Measurements from ENCODE around the gene ITGB1BP2.
"Not testable (repeated sequence)": the region's sequence is repeated elsewhere in the genome, so short reads cannot be mapped to it uniquely, and the experiment has no call there.

The ITGB1BP2 gene

GRCh38 chrX:71302461-71303213 is 1.1 kb downstream of the ITGB1BP2 start:
- DNase-seq, result peak; percentile 25

GRCh38 chrX:71304561-71304960 is 3.0 kb downstream of the ITGB1BP2 start:
- no peak for DNase-seq

- DNase-seq, result no peak
These were observed 14.4 kb downstream of the ITGB1BP2 start for GRCh38 chrX:71315917-71316316.

GRCh38 chrX:71316959-71317358 is 15.4 kb downstream of the ITGB1BP2 start:
- not testable (repeated sequence) for DNase-seq

- no peak for DNase-seq
These were observed 18.6 kb downstream of the ITGB1BP2 start for GRCh38 chrX:71320126-71320525.

- no peak for DNase-seq
These were observed 20.2 kb downstream of the ITGB1BP2 start for GRCh38 chrX:71321731-71322130.

- not testable (repeated sequence) for DNase-seq
These were observed 22.9 kb downstream of the ITGB1BP2 start for GRCh38 chrX:71324452-71324851.

- DNase-seq, result no peak
These were observed 24.8 kb downstream of the ITGB1BP2 start for GRCh38 chrX:71326394-71326793.

- not testable (repeated sequence) for DNase-seq
These were observed 47.7 kb downstream of the ITGB1BP2 start for GRCh38 chrX:71349151-71349665.

GRCh38 chrX:71349867-71350266 is 48.3 kb downstream of the ITGB1BP2 start:
- DNase-seq, result not testable (repeated sequence)

- not testable (repeated sequence) for DNase-seq
These were observed 50.9 kb downstream of the ITGB1BP2 start for GRCh38 chrX:71352439-71352838.
